HG03045 (cell line): ENCODE measurements around the gene KIF21B.

Experiments used
- ATAC-seq: cut with Tn5 transposase; IDR thresholded peaks from one replicate; pipeline ENCODE4 v1.9.1; 2021; ENCODE audit warnings: mild to moderate bottlenecking, moderate library complexity; ENCODE audit not compliant: unreplicated experiment

KIF21B gene

DNA sequence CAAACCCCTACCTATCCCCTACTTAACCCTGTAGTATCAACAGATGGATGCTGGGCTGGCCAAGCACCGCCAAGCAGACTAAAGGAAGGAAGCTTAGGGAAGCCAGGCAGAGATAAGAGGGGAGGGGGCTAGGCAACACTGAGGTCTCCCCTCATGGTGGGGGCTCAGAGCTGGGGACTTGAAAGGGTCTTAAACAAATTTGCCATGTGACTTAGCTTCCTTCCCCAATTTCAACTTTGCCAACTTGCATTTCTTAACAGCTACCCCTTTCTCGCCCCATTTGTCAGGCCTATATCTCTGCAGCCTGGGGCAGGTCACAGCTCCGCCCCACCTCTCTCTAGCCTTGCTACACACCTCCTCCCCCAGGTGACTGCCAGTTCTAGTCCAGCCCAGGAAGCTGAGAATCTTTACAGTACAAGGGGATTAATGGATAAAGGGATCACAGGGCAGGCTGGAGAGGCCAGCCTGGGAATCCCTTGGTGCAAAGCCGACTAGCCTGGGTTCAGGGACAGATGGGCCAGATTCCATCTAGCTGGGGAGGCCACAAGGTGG is 3.4 kb downstream of the KIF21B start:
- no peak for ATAC-seq

DNA sequence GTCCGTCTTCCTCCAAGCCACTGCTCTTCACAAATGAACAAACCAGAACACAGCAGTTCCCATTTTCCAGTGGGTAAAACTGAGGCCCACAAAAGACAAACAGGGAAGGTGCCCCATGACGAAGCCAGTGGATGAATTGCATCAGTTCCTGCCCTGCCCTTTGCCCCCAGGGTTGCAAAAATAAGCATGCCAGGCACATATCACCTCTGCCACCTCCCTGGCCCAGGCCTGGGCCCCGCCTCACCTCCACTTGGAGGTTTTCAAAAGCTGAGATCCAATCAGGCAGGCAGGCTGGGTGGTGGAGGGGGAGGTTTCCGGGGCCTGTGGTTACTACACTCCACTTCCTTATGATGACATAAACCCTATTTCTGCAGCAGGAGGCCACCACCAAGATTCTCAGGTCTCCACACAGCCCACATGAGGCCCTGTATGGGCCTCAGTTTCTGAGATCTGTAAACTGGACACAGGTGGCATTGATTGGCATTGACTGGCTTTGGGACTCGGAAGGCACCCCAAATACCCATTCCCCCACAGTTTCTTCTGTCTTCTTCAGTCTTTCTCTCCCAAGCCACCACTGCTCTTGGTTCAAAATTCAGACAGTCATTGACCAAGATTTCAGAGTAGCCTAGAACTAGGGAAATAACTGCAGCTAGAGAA is 4.1 kb downstream of the KIF21B start:
- ATAC-seq = peak; percentile 57

DNA sequence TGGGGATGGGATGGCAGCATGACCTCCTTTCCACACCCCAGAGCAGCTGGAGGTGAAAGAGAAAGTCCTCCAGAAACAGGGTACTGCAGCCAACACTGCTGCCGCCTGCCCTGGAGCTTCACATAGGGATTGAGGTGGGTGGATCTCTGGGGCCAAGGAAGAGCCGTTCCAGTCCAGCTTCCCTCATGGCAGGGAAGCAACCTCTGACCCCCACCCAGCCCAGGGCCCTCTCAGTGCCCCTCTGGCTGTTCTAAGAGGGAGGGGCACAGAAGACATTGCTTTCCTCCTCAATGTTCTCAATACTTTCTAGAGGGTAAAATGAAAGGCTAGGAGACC is 5.7 kb downstream of the KIF21B start:
- ATAC-seq = no peak

DNA sequence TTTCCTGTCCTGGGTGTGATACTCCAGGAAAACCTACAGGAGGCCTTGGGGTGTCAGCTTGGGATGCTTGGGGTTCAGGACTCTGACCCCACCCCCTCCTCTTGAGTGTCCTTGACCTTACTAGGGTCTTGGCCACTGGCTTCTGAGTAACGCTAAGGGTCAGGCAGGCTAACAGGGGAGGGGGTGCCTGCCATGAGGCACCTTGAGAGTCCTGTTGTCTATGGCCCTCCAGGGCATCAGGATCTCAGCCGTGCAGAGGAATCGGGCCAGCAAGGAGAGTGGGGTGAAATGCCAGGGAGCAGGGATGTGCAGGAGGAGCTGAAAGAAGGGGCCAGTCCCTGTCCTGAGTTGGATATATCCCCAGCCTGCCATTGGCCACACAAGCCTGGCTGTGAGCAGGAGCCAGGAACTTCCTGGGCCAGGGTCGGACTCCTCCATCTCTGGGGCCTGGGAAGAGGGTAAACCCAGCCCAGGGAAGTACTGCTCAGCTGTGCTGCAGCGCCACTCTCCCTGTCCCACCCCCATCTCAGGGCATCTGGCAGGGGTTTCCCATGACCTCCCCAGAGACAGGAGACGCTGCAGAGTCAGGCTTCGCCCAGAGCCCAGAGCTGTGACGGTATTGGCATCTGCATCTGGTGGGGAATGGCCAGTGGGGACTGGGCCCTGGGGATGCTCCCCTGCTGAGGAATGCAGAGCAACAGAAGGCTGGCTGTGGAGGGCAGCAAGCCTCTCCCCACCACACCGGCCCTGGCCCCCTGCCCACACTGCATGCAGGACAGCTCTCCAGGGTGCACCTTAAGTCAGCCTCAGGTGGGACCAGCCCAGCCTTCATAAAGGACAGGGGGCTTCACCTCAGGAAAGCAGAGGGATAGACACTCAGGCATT is 6.3 kb downstream of the KIF21B start:
- ATAC-seq = no peak

DNA sequence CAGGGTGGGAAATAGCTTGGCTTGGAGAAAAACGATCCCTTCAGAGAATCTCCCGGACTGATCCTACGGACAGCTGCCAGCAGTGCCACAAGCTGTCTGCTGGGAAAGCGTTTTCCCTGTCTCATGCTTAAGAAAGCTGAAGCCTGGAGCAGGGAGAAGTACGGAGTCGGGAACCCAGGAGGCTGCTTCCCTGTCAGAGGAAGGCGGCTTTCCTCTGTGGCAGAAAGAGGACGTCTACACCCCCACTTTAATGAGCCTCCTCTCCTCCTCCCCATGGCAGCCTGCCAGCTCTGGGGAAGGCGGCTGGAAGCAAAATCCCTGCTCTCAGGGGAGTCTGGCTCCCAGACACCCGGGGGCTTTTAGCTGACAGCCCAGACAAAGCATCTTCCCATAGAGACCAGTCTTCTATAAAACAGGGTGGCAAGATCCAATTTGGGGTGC is 7.3 kb downstream of the KIF21B start:
- no peak for ATAC-seq

DNA sequence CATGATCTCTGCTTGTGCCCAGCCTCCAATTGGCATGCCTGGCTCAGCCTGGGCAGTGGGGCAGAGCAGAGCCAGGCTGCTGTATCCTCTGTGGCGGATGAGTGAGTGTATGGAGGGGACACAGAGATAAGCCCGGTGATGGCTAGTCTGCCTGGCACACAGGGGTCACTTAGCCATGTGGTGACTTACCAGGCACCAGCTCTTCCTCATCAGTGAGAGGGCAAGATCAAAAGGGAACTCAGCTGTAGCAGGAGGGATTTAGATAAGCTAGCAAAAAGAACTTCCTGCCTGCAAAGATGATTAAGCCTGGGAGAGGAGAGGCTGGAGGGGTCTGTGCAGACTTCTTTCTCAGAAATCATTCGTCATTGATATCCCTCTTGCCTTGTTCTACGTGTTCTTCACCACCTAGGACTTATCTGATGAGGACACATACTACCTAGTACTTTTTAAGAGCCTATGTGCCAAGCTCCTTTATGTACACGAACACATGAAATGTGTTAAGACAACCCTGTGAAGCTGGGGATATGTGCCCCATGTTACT is 7.9 kb downstream of the KIF21B start:
- ATAC-seq = no peak

DNA sequence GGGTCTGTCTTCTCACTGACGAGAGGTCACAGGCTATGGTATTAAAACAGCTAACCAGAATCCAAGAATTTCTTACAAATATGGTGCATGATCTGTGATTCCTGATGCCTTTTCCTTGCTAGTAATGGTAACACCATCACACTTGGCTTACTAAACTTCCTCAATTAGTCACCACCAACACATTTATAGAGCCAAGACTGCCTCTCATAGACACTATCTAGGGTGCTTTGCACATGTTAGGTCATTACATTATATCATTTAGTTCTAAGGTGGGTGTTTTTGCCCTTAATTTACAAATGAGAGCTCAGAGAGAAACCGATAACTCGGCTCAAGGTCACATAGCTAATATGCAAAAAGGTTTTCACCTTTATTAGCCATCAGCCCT is 8.7 kb downstream of the KIF21B start:
- no peak for ATAC-seq

DNA sequence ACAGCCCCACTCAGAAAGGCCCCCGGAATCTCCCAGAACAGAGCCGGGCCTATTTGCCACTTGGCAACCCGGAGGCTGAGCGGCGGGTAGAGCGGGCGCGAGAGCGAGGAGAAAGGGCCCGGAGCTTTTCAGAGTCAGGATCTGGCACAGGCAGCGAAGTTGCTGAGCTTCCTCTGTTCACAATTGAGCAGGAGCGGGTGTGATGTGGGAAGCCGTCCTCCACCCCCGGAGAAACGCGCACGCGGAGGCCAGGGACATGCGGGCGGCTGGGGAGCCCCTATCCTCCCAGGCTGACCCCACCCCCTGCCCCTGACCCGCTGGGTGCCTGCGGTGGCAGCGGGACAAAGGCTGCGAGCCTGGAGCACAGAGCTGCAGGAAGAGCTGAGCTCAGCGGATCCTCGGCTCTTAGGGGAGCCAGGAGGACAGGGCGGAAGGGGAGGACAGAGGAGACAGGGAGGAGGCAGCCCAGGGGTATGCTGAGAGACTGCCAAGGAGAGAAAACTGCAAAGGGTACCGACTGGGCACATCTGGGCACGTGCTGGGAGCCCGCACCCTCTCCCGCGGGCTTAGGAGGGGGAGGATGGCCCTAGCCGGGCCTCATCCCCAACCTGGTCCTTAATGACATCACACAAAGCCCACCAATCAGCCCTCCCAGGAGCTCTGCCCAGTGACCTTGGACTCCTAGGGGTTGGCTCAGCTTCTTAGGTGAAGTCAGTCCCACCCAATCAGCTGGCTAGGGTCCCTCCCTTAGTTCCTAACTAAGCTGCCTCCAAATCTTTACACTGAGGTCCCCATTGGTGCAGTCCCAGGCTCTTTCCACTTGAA is 9.3 kb downstream of the KIF21B start:
- ATAC-seq = no peak

DNA sequence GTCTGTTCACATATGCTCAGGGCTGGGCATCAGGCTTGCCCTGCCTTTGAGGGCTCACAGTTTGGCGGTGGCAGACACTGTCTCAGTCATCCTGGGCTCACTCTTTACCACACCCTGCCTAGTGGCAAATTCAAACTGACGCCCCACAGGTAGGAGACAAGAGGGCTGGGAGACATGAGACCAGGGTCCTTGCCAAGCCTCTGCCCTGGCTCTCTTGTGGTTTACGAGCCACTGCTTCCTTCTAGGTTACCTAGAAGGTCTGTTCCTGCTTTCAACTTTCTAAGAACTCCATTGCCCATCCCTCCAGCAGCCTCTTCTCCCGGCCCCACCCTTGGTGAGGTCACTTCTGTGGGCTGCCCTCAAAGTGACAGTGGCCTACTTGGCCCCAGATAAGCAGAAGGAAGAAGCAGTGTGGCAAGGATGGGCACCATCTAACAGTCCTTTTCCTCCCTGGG is 10.5 kb downstream of the KIF21B start:
- ATAC-seq = no peak

DNA sequence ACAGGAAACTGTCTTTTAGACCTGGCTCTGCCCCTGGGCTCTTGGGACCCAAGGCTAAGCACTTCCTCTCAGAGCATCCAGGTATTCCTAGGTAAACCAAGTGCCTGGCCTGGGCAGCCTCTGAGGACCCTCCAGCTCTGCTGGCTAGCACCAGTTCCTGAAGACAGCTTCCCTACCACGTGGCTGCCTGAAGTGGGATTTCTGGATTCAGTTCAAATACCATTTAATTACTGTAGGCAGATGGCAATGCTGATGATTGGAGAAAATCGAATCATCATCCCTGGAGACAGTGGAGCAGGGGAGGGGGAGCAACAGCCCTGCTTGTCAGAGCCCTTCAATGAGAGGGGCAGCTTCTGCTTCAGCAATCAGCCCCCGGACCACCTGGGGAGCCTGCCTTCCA is 11.9 kb downstream of the KIF21B start:
- ATAC-seq = no peak

DNA sequence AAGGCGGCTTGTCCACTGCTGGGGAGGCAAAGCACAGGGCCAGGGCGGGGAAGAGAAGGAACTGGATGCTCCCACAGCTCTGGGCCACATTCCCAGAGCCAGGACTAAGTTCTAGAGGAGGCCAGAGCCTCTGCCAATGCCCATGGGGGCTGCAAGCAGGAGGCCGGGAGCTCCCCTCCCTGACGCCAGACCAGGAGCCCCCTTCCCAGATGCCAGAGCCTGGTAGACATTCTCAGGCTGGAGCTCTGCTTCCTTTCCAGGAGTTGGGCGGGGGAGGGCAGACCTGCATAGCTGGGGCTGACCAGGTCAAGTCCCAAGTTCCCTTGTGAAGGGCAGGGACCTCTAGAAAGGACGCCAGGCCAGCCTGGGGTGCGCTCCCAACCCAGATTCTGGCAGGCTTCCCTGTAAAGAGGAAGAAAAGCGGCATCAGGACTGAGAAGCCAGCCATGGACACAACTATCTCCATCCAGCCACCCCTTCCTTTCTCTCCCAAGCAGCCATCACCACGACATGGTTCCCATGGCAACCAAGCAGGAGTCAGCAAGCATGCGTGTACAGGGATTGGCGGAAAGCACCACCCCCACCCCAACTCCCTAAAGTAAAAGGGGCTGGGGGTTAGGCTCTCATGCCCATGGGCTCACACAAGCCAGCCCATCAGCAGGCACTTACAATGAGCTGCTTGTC is 13.4 kb downstream of the KIF21B start:
- ATAC-seq = no peak

DNA sequence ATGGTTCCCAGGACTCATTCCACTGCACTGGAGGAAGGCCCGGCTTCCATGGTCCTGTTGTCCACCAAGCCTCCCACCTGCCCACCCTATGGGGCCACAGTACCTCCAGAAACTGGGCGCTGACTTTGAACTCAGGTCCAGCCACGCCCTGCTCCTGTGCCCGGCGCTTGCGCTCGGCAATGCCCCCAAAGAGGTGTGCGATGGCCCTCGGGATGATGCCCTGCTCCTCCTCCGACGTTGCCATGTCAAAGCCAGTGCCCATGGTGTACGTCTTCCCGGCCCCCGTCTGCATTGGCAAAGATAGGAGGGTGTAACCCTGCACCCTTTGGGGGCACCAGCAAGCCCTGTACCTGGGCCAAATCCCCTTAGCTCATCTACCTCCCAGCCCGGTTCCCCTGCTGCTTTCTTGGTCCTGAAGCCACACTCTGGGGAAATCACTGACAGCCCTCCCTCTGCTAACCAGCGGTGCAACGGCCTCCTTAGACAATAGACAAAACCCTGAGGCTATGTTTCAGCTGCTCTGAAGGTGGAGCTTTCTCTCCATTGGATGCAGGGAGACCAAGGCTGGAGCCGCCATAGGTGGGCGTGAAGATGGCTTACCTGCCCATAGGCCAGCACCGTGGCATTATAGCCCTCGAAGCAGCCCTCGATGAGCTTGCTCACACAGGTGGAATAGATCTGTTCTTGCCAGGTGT is 14.7 kb downstream of the KIF21B start:
- ATAC-seq = no peak

DNA sequence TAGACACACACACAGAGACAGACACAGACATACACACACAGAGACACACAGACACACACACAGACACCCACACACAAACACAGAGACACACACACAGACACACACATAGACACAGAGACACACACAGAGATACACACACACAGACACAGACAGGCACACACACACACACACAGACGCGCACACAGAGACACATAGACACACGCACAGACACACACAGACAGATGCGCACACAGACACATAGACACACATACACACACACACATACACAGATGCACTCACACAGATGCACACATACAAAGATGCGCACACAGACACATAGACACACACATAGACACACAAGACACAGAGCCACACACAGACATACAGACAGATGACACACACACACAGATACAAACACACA is 16.0 kb downstream of the KIF21B start:
- no peak for ATAC-seq

DNA sequence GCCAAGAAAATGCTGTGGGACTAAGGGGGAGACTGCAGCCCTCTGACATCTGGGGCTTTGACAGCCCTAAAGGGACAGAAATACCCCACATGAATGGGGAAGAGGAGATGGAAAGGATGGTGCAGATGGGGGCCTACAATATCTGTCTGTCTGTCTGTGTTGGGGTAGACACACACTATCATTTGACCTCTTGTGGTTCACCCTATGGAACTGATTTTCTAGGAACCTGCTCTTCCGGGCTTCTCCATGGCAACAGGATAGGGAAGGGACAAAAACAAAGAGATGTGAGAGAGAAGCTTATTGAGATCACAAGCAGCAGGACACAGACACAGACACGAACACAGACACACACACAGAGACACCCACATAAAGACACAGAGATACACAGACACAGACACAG is 17.1 kb downstream of the KIF21B start:
- ATAC-seq = no peak

DNA sequence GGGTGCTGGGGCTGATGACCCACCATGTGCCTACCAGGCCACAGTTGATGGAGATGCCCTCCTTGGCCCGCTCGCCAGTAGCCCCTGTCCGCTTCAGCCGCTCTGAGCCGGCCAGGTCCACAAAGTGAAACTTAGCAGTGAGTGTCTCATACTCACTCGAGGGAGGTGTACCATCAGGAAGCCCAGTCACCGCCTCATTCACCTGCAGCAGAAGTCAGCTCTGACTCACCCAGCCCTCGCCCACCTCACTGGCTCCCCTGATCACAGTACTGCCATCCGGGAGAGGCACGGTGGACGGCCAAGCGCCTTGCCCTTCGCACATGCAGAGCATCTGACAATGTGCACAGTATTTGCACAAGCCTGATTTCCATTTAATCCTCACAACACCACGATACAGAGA is 18.8 kb downstream of the KIF21B start:
- ATAC-seq = no peak

DNA sequence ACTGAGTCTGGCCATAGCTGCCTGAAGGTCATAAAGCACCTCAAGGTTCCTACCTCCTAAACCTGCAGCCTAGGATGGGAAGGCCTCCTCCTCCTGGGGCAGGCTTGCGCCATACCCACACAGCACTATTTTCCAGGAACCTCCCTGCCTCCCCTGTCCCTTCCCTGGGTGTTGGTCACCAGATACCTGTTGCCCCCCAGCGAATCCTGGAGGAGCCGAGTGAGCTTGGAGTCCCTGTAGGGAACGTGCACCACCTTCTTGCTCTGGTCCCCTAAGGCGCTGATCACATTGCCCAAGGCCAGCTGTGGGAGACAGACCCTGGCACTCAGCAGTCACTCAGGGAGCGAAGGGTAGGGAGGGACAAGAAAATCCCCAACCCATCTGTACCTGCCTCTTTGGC is 19.4 kb downstream of the KIF21B start:
- ATAC-seq = no peak

DNA sequence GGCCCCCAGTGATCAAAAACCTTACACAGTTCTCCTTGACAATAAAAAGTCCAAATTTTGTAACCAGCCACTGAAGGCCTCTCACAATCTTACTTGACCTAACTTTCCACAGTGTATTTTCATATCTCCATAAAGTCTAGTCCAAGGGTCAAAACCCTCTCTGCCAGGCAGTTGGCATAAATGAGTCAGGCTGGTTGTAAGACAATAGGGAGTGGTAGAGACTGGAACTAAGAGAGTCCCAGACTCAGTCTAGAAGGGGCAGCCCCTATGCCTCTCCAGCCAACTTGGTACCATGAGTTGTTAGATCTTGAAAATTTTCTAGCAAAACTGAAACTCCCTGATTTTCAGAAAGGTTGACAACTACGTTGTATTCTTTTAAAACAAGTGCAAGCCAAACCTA is 21.0 kb downstream of the KIF21B start:
- no peak for ATAC-seq

DNA sequence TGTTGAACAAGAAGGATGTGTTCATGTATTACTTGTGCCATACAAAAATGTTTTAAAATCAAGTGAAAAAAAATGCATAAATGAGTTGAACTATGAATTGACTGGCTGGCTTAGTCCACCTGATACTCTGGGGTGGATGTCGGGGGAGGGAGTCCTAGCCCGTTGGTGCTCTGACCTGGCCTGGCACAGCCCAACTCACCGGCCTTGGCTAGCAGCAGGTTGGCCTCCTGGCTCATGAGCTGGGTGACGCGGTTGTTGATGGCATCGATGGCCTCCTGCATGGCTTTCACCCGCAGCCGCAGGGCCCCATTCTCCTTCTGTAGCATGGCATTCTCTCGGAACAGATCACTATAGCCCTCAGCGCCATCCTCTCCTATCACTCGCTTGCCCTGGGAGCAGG is 21.6 kb downstream of the KIF21B start:
- ATAC-seq = no peak

DNA sequence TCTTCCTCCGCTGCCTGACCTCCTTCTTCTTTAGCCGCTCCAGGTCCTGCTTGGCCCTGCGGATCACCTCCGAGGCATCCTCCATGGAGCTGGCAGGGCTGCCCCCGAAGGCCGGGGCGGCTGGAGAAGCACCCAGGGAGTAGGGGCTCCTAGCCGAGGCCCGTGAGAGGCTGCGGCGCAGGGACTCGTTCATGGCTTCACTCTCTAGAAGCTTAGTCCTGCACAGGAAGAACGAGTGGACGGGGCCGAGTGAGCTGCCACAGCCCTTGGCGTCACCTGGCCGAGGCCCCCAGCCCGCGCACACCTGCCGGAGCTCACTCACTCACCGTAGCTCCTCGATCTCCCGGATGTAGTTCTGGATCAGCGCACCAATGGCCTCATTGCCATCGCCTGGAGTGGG is 23.1 kb downstream of the KIF21B start:
- no peak for ATAC-seq

DNA sequence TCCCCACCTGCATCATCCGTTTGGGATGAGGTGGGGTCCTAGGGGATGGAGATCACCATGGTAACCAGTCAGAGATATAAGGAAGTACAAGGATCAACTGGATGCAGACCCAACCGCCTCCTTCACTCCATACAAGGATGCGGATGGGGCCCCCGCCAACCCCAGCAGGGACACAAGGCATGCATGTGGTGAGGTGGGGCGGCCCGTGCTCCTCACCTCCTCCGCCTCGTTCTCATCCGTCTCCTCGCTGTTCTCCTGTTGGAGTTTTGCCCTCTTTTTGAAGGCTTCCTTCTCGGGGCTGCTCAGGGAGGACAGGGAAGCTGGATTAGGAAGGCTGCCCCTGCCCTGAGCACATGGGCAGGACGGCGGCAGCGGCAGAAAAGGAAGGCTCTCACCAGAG is 23.8 kb downstream of the KIF21B start:
- no peak for ATAC-seq
